ENCODE measurements around the gene PXT1. TPM values are rescaled to one million over a fixed set of nuclear protein-coding genes. Genes with fewer than 3 reads are reported as not detected.

PXT1 gene
- total and polyA plus RNA-seq, 2 donors (not counting 1 experiment from before 2014, with no cell fraction given): under 0.01 to 0.03 TPM

- TF ChIP-seq CTCF (conservative IDR thresholded peaks at IDR 0.05 in 1 of 2, IDR thresholded peaks at IDR 0.05 in 1 of 2; ENCODE audit: low read depth in 1 of 2, low read length in 2 of 2): no peak
- no peak for TF ChIP-seq EZH2 (IDR thresholded peaks at IDR 0.05; ENCODE audit: low read length, missing control alignments)
- no peaks in the 10 kb centered on the region for H4K20me1 ChIP-seq (ENCODE audit: control insufficient read depth, extremely low read depth, insufficient read depth, low read length)
- H3K79me2 ChIP-seq (ENCODE audit: control insufficient read depth, insufficient read depth, low read length): no peaks in the 10 kb centered on the region
- no peak for DNase-seq (ENCODE audit: low read depth in 2 of 2)
- no peaks in the 10 kb centered on the region for H3K9me3 ChIP-seq (ENCODE audit: control insufficient read depth, insufficient read depth, low read depth, low read length)
- H3K27me3 ChIP-seq (ENCODE audit: control insufficient read depth, insufficient read depth, low read length): no peaks in the 10 kb centered on the region
- no peak overlapping the region for H3K4me2 ChIP-seq (ENCODE audit: extremely low read depth, insufficient read depth, low read length)
- H2AFZ ChIP-seq (ENCODE audit: low read length): no peak overlapping the region
- no peak overlapping the region for H3K9ac ChIP-seq (ENCODE audit: insufficient read depth, low read length)
- H3K4me3 ChIP-seq (replicated peaks in 1 of 4; ENCODE audit: control extremely low read depth in 1 of 4, insufficient read depth in 1 of 4, low read depth in 3 of 4, low read length in 4 of 4): no peak overlapping the region
- H3K36me3 ChIP-seq (ENCODE audit: control insufficient read depth, insufficient read depth, low read length): no peaks in the 10 kb centered on the region
- H3K4me1 ChIP-seq (ENCODE audit: control insufficient read depth, extremely low read depth, insufficient read depth, low read length): no peaks in the 10 kb centered on the region
- H3K27ac ChIP-seq (ENCODE audit: insufficient read depth, low read length): no peak overlapping the region
Observed at GRCh38 chr6:36431197-36431596, 11.5 kb downstream of the PXT1 start.

GRCh38 chr6:36430351-36430750 is 12.3 kb downstream of the PXT1 start:
- Histone ChIP-seq H3K27ac (ENCODE audit: insufficient read depth, low read length) (no peak overlapping the region), H4K20me1 (ENCODE audit: control insufficient read depth, extremely low read depth, insufficient read depth, low read length) (no peaks in the 10 kb centered on the region), H3K4me2 (ENCODE audit: extremely low read depth, insufficient read depth, low read length) (no peak overlapping the region), H3K9me3 (ENCODE audit: control insufficient read depth, insufficient read depth, low read depth, low read length) (no peaks in the 10 kb centered on the region), H3K27me3 (ENCODE audit: control insufficient read depth, insufficient read depth, low read length) (no peaks in the 10 kb centered on the region), H3K79me2 (ENCODE audit: control insufficient read depth, insufficient read depth, low read length) (no peaks in the 10 kb centered on the region), H2AFZ (ENCODE audit: low read length) (no peak overlapping the region), H3K36me3 (ENCODE audit: control insufficient read depth, insufficient read depth, low read length) (no peaks in the 10 kb centered on the region), H3K4me3 (replicated peaks in 1 of 4; ENCODE audit: control extremely low read depth in 1 of 4, insufficient read depth in 1 of 4, low read depth in 3 of 4, low read length in 4 of 4) (no peak overlapping the region), H3K9ac (ENCODE audit: insufficient read depth, low read length) (no peak overlapping the region), H3K4me1 (ENCODE audit: control insufficient read depth, extremely low read depth, insufficient read depth, low read length) (no peaks in the 10 kb centered on the region)
- TF ChIP-seq CTCF (conservative IDR thresholded peaks at IDR 0.05 in 1 of 2, IDR thresholded peaks at IDR 0.05 in 1 of 2; ENCODE audit: low read depth in 1 of 2, low read length in 2 of 2) (no peak), EZH2 (IDR thresholded peaks at IDR 0.05; ENCODE audit: low read length, missing control alignments) (no peak)
- DNase-seq (ENCODE audit: low read depth in 2 of 2): peak in 1 of 2 donors; percentile 70

GRCh38 chr6:36428911-36429310 is 13.7 kb downstream of the PXT1 start:
- Histone ChIP-seq H3K4me1 (ENCODE audit: control insufficient read depth, extremely low read depth, insufficient read depth, low read length) (no peaks in the 10 kb centered on the region), H3K4me3 (replicated peaks in 1 of 4; ENCODE audit: control extremely low read depth in 1 of 4, insufficient read depth in 1 of 4, low read depth in 3 of 4, low read length in 4 of 4) (no peak overlapping the region), H2AFZ (ENCODE audit: low read length) (no peak overlapping the region), H3K4me2 (ENCODE audit: extremely low read depth, insufficient read depth, low read length) (no peak overlapping the region), H3K27ac (ENCODE audit: insufficient read depth, low read length) (no peak overlapping the region), H3K9me3 (ENCODE audit: control insufficient read depth, insufficient read depth, low read depth, low read length) (no peaks in the 10 kb centered on the region), H3K27me3 (ENCODE audit: control insufficient read depth, insufficient read depth, low read length) (no peaks in the 10 kb centered on the region), H4K20me1 (ENCODE audit: control insufficient read depth, extremely low read depth, insufficient read depth, low read length) (no peaks in the 10 kb centered on the region), H3K79me2 (ENCODE audit: control insufficient read depth, insufficient read depth, low read length) (no peaks in the 10 kb centered on the region), H3K9ac (ENCODE audit: insufficient read depth, low read length) (no peak overlapping the region), H3K36me3 (ENCODE audit: control insufficient read depth, insufficient read depth, low read length) (no peaks in the 10 kb centered on the region)
- TF ChIP-seq CTCF (conservative IDR thresholded peaks at IDR 0.05 in 1 of 2, IDR thresholded peaks at IDR 0.05 in 1 of 2; ENCODE audit: low read depth in 1 of 2, low read length in 2 of 2) (peak in 1 of 2 donors; percentile 42), EZH2 (IDR thresholded peaks at IDR 0.05; ENCODE audit: low read length, missing control alignments) (no peak)
- DNase-seq (ENCODE audit: low read depth in 2 of 2): no peak

All from fibroblast of lung (primary cell).